Measurements from ENCODE around the gene ZBED3.

GRCh38 chr5:77032635-77033034 lies 54.5 kb downstream of the ZBED3 start:
- TF ChIP-seq POLR2A (IDR thresholded peaks at IDR 0.05) (no peak), CTCF (IDR thresholded peaks at IDR 0.05) (no peak)
